ENCODE data around the gene CDH24.

The CDH24 gene

DNA sequence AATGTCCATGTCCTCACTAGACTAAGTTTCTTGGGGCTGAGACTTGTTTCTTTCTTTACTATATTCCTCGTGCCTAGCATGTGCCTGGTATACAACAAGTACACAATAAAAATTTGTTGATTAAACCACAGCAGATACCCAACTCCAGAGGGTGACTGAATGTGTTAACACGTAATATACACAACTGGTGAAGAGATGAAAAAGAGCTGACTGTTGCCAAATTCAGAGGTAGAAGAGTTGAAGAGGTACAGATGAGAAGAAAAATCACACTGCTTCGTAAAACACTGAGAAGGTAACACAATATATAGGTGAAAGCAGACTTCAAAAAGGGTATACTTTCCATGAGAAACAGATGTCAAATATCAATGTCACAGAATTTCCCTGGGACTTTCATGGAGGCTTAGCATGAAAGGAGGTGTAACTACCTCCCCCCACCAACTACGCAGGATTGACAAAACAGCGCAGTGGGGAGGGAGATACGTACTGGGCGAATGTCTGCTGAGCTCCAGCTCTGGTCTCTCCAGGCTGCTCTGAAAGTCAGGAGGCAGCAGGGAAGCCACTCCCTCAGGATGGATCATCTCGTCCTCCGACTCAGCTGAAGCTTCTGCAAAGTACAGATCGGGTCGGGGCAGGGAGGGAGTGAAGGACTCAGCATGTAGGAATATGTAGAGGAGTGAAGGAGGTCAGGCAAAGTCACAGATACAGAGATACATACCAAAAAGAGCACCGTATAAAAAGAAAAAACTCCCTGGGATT, 32.4 kb upstream of the CDH24 start:
- no peak overlapping the region for H3K4me3 ChIP-seq (ENCODE audit: low read depth in 1 of 2, low read length in 2 of 2)
- H3K4me2 ChIP-seq (ENCODE audit: insufficient read depth, low read length) = no peak overlapping the region
- H3K79me2 ChIP-seq (ENCODE audit: insufficient read depth, low read length) = peaks cover 85% of the 10 kb centered on the region
- H3K27me3 ChIP-seq (ENCODE audit: insufficient read depth, low read length, poor library complexity) = no peaks in the 10 kb centered on the region
- H3K27ac ChIP-seq (ENCODE audit: low read length) = no peak overlapping the region
- no peak for TF ChIP-seq EZH2 (IDR thresholded peaks at IDR 0.05; ENCODE audit: borderline replicate concordance, low read depth, low read length, severe bottlenecking)
- TF ChIP-seq, protein P1, sequence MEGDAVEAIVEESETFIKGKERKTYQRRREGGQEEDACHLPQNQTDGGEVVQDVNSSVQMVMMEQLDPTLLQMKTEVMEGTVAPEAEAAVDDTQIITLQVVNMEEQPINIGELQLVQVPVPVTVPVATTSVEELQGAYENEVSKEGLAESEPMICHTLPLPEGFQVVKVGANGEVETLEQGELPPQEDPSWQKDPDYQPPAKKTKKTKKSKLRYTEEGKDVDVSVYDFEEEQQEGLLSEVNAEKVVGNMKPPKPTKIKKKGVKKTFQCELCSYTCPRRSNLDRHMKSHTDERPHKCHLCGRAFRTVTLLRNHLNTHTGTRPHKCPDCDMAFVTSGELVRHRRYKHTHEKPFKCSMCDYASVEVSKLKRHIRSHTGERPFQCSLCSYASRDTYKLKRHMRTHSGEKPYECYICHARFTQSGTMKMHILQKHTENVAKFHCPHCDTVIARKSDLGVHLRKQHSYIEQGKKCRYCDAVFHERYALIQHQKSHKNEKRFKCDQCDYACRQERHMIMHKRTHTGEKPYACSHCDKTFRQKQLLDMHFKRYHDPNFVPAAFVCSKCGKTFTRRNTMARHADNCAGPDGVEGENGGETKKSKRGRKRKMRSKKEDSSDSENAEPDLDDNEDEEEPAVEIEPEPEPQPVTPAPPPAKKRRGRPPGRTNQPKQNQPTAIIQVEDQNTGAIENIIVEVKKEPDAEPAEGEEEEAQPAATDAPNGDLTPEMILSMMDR (IDR thresholded peaks at IDR 0.05; ENCODE audit: borderline replicate concordance, extremely low read depth, low read length, poor library complexity, severe bottlenecking) = no peak
- peaks cover 36% of the 10 kb centered on the region for H4K20me1 ChIP-seq (ENCODE audit: insufficient read depth, low read length)
- no peak overlapping the region for H3K9ac ChIP-seq (ENCODE audit: low read depth, low read length)
- DNase-seq (no peak), ATAC-seq (ENCODE audit: insufficient read depth, low read depth) (no peak)
- no peaks in the 10 kb centered on the region for H3K9me3 ChIP-seq (ENCODE audit: insufficient read depth, low read length, severe bottlenecking)
- H3K4me1 ChIP-seq (ENCODE audit: insufficient read depth, low read length) = peaks cover 15% of the 10 kb centered on the region
- no peak overlapping the region for H2AFZ ChIP-seq (ENCODE audit: low read depth, low read length)
- peaks cover 91% of the 10 kb centered on the region for H3K36me3 ChIP-seq (ENCODE audit: insufficient read depth, low read length)

DNA sequence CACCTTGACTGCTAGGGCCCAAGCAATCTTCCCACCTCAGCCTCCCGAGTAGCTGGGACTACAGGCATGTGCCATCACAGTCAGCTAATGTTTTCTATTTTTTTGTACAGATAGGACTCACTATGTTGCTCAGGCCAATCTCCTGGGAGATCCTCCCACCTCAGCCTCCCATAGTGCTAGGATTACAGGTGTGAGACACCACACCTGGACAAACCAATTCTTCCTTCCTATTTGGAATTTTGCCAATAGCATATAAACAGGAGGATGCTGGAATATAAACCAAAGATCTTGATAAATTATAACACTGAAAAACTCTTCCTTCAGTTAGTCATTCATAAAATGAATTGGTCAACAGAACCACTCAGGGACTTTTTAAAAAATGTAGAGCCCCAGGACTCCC, 29.2 kb upstream of the CDH24 start:
- Histone ChIP-seq H3K9me3 (ENCODE audit: insufficient read depth, low read length, severe bottlenecking) (no peaks in the 10 kb centered on the region), H3K27ac (ENCODE audit: low read length) (no peak overlapping the region), H3K4me2 (ENCODE audit: insufficient read depth, low read length) (no peak overlapping the region), H3K79me2 (ENCODE audit: insufficient read depth, low read length) (peaks cover 60% of the 10 kb centered on the region), H3K4me1 (ENCODE audit: insufficient read depth, low read length) (no peaks in the 10 kb centered on the region), H3K4me3 (ENCODE audit: low read depth in 1 of 2, low read length in 2 of 2) (no peak overlapping the region), H3K27me3 (ENCODE audit: insufficient read depth, low read length, poor library complexity) (no peaks in the 10 kb centered on the region), H2AFZ (ENCODE audit: low read depth, low read length) (no peak overlapping the region), H4K20me1 (ENCODE audit: insufficient read depth, low read length) (peaks cover 15% of the 10 kb centered on the region; the same call in 1 of the 2 replicates), H3K36me3 (ENCODE audit: insufficient read depth, low read length) (peaks cover 99% of the 10 kb centered on the region), H3K9ac (ENCODE audit: low read depth, low read length) (no peak overlapping the region)
- TF ChIP-seq, protein P1 (IDR thresholded peaks at IDR 0.05; ENCODE audit: borderline replicate concordance, extremely low read depth, low read length, poor library complexity, severe bottlenecking) = no peak
- ATAC-seq (ENCODE audit: insufficient read depth, low read depth) (no peak), DNase-seq (no peak)

DNA sequence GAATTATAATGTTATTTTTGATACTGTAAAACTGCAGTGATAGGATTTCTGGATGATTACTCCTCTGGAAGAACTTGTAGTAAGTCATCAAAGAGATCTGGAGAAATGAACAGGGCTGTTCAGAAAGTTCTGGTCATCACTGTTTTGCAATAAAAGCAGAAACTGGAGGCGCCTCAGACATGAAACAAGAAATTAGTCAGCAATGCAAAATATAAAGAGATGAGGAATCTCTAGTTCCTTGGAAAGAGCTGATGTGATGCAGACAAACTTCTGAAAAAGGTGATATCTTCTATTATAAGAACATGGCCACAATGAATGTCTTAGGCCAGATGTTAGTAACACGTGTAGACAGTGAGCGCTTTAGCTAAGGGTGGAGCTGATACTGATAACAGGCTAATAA, 28.1 kb upstream of the CDH24 start:
- no peak overlapping the region for H3K4me2 ChIP-seq (ENCODE audit: insufficient read depth, low read length)

More for the DNA sequence above, 28.1 kb upstream of the CDH24 start:
- H3K36me3 ChIP-seq (ENCODE audit: insufficient read depth, low read length) = peaks cover 99% of the 10 kb centered on the region
- no peak overlapping the region for H3K9ac ChIP-seq (ENCODE audit: low read depth, low read length)
- no peak overlapping the region for H3K4me3 ChIP-seq (ENCODE audit: low read depth in 1 of 2, low read length in 2 of 2)
- H3K27me3 ChIP-seq (ENCODE audit: insufficient read depth, low read length, poor library complexity) = no peaks in the 10 kb centered on the region
- no peak overlapping the region for H3K27ac ChIP-seq (ENCODE audit: low read length)
- ATAC-seq (ENCODE audit: insufficient read depth, low read depth) = no peak
- DNase-seq = no peak
- H3K79me2 ChIP-seq (ENCODE audit: insufficient read depth, low read length) = peaks cover 50% of the 10 kb centered on the region
- TF ChIP-seq, protein P1 (IDR thresholded peaks at IDR 0.05; ENCODE audit: borderline replicate concordance, extremely low read depth, low read length, poor library complexity, severe bottlenecking) = no peak
- no peak for TF ChIP-seq EZH2 (IDR thresholded peaks at IDR 0.05; ENCODE audit: borderline replicate concordance, low read depth, low read length, severe bottlenecking)
- H3K4me1 ChIP-seq (ENCODE audit: insufficient read depth, low read length) = no peaks in the 10 kb centered on the region
- H4K20me1 ChIP-seq (ENCODE audit: insufficient read depth, low read length) = peaks cover 17% of the 10 kb centered on the region; the same call in 1 of the 2 replicates
- H3K9me3 ChIP-seq (ENCODE audit: insufficient read depth, low read length, severe bottlenecking) = no peaks in the 10 kb centered on the region
- H2AFZ ChIP-seq (ENCODE audit: low read depth, low read length) = no peak overlapping the region
